Gastrocnemius medialis (tissue), 4 donors: ENCODE measurements around the gene ZIC5.

Source experiments
- CTCF ChIP-seq, 5 experiments: fragments of 450-650 bp in 3 of 5; fragments of 200-600 bp in 2 of 5; sonication (generic) in 2 of 5; IDR thresholded peaks in 4 of 5; conservative IDR thresholded peaks in 1 of 5; 1 replicate in 4 of 5; 2 replicates in 1 of 5; pipeline ENCODE4 v1.5.1; 2016 to 2019; ENCODE audit warnings: antibody characterized with exemption in 5 of 5, mild to moderate bottlenecking in 3 of 5, moderate library complexity in 3 of 5
- POLR2A ChIP-seq, 2 donors: fragments of 450-650 bp; IDR thresholded peaks; one replicate each; pipeline ENCODE4 v1.6.1; 2017; ENCODE audit warnings: antibody characterized with exemption in 2 of 2, mild to moderate bottlenecking in 2 of 2, moderate library complexity in 2 of 2

GRCh38 chr13:99938635-99939034 is 32.9 kb downstream of the ZIC5 start:
- TF ChIP-seq POLR2A (IDR thresholded peaks at IDR 0.05) (no peak), CTCF (IDR thresholded peaks at IDR 0.05 in 4 of 5, conservative IDR thresholded peaks at IDR 0.05 in 1 of 5) (no peak)
